GM19463 (cell line): ENCODE results near the gene ABCG1.

Experiments
- ATAC-seq: cut with Tn5 transposase; IDR thresholded peaks from one replicate; pipeline ENCODE4 v1.9.1; 2021; ENCODE audit warnings: mild to moderate bottlenecking, moderate library complexity; ENCODE audit not compliant: unreplicated experiment

ABCG1 gene

GRCh38 chr21:42317826-42318746, 99.1 kb downstream of the ABCG1 start:
- ATAC-seq: no peak

GRCh38 chr21:42319376-42319775, 100.4 kb downstream of the ABCG1 start:
- no peak for ATAC-seq

GRCh38 chr21:42319851-42320572, 101.1 kb downstream of the ABCG1 start:
- no peak for ATAC-seq

GRCh38 chr21:42320791-42321190, 101.9 kb downstream of the ABCG1 start:
- no peak for ATAC-seq

- ATAC-seq: no peak
Observed at GRCh38 chr21:42321231-42321630, 102.3 kb downstream of the ABCG1 start.

- no peak for ATAC-seq
Observed at GRCh38 chr21:42321845-42322244, 102.9 kb downstream of the ABCG1 start.

GRCh38 chr21:42324896-42325295, 106.0 kb downstream of the ABCG1 start:
- ATAC-seq: no peak

- ATAC-seq: no peak
Observed at GRCh38 chr21:42330380-42331371, 111.7 kb downstream of the ABCG1 start.

- ATAC-seq: no peak
Observed at GRCh38 chr21:42331660-42332059, 112.7 kb downstream of the ABCG1 start.

GRCh38 chr21:42332557-42333317, 113.8 kb downstream of the ABCG1 start:
- ATAC-seq: no peak

- ATAC-seq: no peak
Observed at GRCh38 chr21:42336054-42336453, 117.1 kb downstream of the ABCG1 start.

- ATAC-seq: no peak
Observed at GRCh38 chr21:42337276-42337675, 118.3 kb downstream of the ABCG1 start.

GRCh38 chr21:42337830-42338728, 119.1 kb downstream of the ABCG1 start:
- no peak for ATAC-seq

- ATAC-seq: no peak
Observed at GRCh38 chr21:42338729-42339715, 120.1 kb downstream of the ABCG1 start.

GRCh38 chr21:42340187-42341050, 121.5 kb downstream of the ABCG1 start:
- ATAC-seq: no peak

- ATAC-seq: no peak
Observed at GRCh38 chr21:42341776-42342542, 123.0 kb downstream of the ABCG1 start.
